SK-N-MC (cell line): ENCODE data around the gene OSBPL5.

Experiments
- EZH2 ChIP-seq: fragments of 200-600 bp; sonication (generic); IDR thresholded peaks from one replicate; pipeline ENCODE4 v1.6.1; 2017; ENCODE audit warnings: antibody characterized with exemption
- FOXP2 ChIP-seq: optimal IDR thresholded peaks from 2 replicates; pipeline ENCODE3; 2011; ENCODE audit warnings: mild to moderate bottlenecking, moderate library complexity; ENCODE audit not compliant: insufficient read depth; ENCODE audit errors: extremely low read length, control extremely low read depth
- POLR2AphosphoS5 ChIP-seq: IDR thresholded peaks from 2 replicates; pipeline ENCODE4 v1.6.1; 2012; ENCODE audit warnings: mild to moderate bottlenecking, low read depth, low read length, borderline replicate concordance

DNA sequence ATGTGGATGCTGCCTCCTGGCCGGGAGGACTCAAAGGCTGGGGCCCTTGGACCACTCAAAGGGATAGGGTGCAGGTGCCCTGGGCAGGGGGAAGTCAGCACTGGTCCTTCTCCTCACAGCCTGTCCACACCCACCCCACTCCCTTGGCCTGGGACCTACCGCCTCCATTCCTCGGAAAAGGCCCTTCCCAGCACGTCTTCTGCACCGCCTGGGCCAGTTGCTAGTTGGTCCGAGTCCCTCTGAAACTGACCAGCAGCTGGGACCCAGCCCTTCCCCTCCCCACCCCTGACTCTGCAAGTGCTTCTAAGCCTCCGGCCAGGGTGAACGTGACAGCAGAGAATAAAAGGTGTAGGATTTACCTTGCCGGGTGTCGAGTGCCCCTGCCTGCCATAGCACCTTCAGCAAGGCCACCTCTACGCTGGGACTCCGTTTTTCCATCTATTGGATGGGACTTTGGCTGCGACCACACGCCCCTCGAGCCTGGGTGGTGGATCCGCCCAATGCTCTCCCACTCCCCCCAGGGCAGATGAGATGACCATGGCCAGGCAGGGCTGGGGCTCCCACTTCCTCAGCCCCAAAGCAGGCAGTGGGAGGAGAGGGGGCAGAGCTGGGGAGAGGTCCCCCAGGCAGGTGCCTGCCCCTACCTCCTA lies 37.3 kb downstream of the OSBPL5 start:
- TF ChIP-seq POLR2AphosphoS5 (no peak), EZH2 (no peak), FOXP2 (no peak)
